Activated T-cell treated with anti-CD3 and anti-CD28 coated beads, Interleukin-2, amount 50 U/mL, for 1 hour (primary cell): ENCODE data around the gene TRMT10B.
A peak's percentile ranks its signal among the peaks of the same experiment; 100 is the strongest.
"Not testable (repeated sequence)": the region's sequence is repeated elsewhere in the genome, so short reads cannot be mapped to it uniquely, and the experiment has no call there.

Source experiments
- DNase-seq: peaks from one replicate; pipeline ENCODE4 v3.0.0-alpha.2; 2020

TRMT10B gene

DNA sequence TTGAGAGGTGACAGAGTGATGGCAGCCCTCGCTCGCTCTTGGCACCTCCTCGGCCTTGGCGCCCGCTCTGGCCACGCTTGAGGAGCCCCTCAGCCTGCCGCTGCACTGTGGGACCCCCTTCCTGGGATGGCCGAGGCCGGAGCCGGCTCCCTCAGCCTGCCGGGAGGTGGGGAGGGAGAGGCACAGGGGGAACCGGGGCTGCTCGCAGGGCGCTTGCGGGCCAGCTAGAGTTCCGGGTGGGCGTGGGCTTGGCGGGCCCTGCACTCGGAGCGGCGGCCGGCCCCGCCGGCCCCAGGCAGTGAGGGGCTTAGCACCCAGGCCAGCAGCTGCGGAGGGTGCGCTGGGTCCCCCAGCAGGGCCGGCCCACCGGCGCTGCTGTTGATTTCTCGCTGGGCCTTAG is 1.9 kb upstream of the TRMT10B start:
- DNase-seq = not testable (repeated sequence)

DNA sequence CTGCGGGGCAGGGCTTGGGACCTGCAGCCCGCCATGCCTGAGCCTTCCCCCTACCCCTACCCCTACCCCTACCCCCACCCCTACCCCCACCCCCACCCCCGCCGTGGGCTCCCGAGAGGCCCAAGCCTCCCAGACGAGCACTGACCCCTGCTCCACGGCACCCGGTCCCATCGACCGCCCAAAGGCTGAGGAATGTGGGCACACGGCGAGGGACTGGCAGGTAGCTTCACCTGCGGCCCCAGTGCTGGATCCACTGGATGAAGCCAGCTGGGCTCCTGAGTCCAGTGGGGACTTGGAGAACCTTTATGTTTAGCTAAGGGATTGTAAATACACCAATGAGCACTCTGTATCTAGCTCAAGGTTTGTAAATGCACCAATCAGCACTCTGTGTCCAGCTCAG is 1.5 kb upstream of the TRMT10B start:
- not testable (repeated sequence) for DNase-seq

GRCh38 chr9:37752642-37753488 is 740 bp upstream of the TRMT10B start:
- DNase-seq = no peak

DNA sequence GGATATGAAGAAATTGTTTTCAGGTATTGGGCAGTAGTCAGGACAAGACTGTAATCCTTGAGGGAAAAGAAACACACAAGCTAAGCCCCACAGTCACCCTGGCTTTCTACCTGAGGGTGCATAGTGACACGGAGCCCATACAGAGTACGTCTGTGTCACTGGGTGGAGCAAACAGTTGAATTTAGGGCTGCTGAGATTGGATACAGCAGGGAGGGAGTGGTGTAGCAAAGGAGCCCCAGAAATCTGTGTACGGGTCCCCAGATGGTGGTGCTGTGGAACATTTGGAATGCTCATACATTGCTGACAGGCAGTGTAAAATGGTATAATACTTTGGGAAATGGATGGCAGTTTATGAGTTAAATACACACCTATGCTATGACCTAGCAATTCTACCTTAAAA is 5.1 kb downstream of the TRMT10B start:
- no peak for DNase-seq

- no peak for DNase-seq
Measured at GRCh38 chr9:37760416-37761161, 7.0 kb downstream of the TRMT10B start.

GRCh38 chr9:37761511-37761910 is 7.9 kb downstream of the TRMT10B start:
- DNase-seq = no peak

GRCh38 chr9:37765263-37765662 is 11.7 kb downstream of the TRMT10B start:
- not testable (repeated sequence) for DNase-seq

DNA sequence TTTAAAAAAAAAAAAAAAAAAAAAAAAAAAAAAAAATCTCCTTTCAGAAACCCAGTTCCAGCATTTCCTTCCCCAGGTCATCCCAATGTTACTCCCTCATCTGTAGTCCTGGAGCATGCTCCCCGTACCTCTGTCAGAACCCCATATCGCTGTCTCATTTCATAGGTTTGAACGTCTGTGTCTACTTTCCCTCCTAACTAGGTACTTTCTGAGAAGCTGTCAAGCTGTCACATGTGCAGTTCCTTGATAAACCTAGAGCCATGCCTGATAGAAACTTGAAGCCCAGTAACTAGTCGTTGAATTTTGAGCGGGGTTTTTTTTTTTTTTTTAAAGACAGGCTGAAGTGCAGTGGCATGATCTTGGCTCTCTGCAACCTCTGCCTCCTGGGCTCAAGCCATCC is 15.7 kb downstream of the TRMT10B start:
- DNase-seq = no peak

- DNase-seq = no peak
Measured at GRCh38 chr9:37769995-37770394, 16.4 kb downstream of the TRMT10B start.

GRCh38 chr9:37775216-37775919 is 21.8 kb downstream of the TRMT10B start:
- no peak for DNase-seq

- DNase-seq = no peak
Measured at GRCh38 chr9:37776328-37776727, 22.7 kb downstream of the TRMT10B start.

- no peak for DNase-seq
Measured at GRCh38 chr9:37778534-37778933, 24.9 kb downstream of the TRMT10B start.

DNA sequence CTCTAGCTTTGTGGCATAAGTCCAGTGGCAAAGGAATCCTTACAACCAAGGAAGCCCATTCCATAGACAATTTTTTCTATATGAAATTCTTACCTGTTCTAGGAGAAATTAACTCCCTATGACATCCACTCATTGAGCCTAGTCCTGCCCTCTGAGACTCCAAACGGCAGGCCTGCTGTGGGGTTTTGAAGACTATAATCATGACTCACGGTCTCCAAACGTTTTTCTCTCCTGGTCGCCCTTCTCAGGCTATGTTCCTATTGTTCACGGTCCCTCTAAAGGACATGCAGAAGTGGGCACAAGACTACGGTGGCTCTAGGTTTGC is 30.6 kb downstream of the TRMT10B start:
- no peak for DNase-seq

DNA sequence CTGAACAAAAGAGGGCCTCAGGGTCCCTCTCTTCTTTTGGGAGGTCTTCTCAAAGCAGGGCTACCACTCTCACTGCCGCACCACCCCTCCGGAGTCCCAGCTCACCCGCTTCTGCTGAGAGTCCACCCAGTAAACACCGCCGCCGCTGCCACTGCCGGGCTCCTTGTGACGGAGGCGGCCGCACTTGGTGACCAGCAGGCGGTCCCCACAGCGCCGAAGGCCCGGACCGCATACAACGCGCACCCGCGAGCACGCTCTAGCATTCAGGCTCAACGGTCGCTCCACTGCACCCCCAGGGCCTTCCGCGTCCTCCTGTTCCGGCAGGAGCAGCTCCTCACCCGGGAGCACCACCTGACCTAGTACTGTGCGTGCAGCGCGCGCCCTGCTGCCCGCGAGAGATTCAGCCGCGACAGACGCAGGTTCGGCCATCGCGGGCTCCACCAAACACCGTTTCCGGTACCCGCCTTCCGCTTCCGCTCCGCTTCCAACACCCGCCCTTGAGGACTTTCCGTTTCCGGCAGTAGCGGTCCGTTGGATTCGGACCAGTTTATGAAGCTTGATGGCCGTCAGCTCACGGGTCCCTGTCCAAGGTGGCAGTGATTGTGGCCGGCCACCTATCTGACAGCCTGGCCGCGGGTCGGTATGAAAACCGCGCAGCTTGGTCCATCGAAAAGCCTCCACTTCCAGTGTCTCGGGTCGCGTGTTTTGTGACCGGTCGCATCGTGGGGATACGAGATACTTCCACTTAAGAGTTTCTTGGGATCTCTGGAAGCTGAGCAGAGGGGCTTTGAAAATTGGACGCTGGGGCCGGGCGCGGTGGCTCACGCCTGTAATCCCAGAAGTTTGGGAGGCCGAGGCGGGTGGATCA is 31.2 kb downstream of the TRMT10B start, which contains the start of gene EXOSC3:
TSS of gene EXOSC3 (minus strand) at position 449 of the 868 bp plus-strand sequence. CDS start at position 429, 20 bp downstream.
- DNase-seq = peak; percentile 83

- no peak for DNase-seq
Measured at GRCh38 chr9:37787059-37787458, 33.5 kb downstream of the TRMT10B start.

- DNase-seq = no peak
Measured at GRCh38 chr9:37788332-37788731, 34.7 kb downstream of the TRMT10B start.

- DNase-seq = no peak
Measured at GRCh38 chr9:37790096-37790495, 36.5 kb downstream of the TRMT10B start.

DNA sequence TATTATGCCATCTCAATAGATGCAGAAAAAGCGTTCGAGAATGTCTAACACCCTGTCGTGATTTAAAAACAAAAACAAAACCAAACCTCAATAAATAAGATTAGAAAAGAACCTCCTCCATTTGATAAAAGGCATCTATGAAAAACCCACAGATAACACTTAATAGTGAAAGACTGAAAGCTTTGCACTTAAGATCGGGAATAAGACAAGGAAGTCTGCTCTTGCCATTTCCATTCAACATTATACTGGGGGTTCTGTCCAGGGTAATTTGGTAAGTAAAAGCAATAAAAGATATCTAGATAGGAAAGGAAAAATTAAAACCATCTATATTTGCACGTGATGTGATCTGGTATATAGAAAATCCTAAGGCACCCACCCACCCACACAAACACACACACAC is 38.5 kb downstream of the TRMT10B start:
- DNase-seq = no peak

- no peak for DNase-seq
Measured at GRCh38 chr9:37796232-37796631, 42.6 kb downstream of the TRMT10B start.

- no peak for DNase-seq
Measured at GRCh38 chr9:37798677-37799076, 45.1 kb downstream of the TRMT10B start.

DNA sequence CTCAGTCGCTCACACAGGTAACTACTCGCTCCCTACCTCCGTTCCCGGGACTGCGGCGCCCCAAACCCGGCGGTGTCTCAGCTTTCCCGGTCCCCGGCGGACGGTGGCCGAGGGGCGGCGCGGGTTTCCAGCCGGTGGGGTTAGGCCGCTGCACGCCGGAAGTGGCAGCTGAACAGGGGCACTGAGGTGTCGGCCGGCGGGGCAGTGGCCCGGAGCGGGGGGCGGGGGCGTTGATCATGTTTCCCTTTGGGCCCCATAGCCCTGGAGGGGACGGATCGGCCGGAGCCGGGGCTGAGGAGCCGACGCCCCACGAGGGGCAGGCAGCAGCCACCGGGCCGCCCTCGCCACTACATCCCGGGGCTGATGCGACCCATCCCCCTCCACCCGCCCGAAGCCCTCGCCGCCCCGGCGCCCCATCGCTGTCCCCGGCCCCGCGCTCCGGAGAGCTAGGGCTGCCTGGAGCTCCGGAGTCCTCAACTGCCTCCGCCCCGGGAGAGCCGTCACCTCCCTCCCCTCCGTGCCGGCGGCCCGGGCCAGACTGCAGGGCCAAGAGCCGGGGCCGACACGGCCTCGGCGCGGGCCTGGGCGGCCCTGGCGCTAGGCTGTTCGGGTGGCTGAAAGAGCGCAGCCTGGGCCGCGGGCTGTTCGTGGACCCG is 47.2 kb downstream of the TRMT10B start, which contains the start of gene DCAF10:
TSS of gene DCAF10 (plus strand) at position 167 of the 656 bp plus-strand sequence. CDS start at position 237, 70 bp downstream.
- peak; percentile 96 for DNase-seq
